ENCODE results near the gene ENOSF1. TPM values are rescaled to one million over a fixed set of nuclear protein-coding genes. Genes with fewer than 3 reads are reported as not detected.

ENOSF1 gene
- total RNA-seq, 4 donors from 2014 or later: 77.6 to 191 (median 132) TPM

- H3K4me1 ChIP-seq: peaks cover 0 to 16% (median 0%) of the 10 kb centered on the region in 4 donors
- TF ChIP-seq POLR2A (IDR thresholded peaks at IDR 0.05): no peak
- TF ChIP-seq CTCF (IDR thresholded peaks at IDR 0.05): no peak
- H3K36me3 ChIP-seq: peaks cover 0 to 13% (median 0%) of the 10 kb centered on the region in 3 donors
These were observed 6.0 kb downstream of the ENOSF1 start for GRCh38 chr18:706405-706804.

GRCh38 chr18:703213-703967, 9.0 kb downstream of the ENOSF1 start:
- H3K27ac ChIP-seq: peak overlapping the region in 1 of 4 donors; percentile 66
- H3K27me3 ChIP-seq: no peaks in the 10 kb centered on the region
- H3K9me3 ChIP-seq: no peaks in the 10 kb centered on the region
- TF ChIP-seq POLR2A (IDR thresholded peaks at IDR 0.05): no peak
- DNase-seq: no peak
- H3K4me3 ChIP-seq: no peak overlapping the region
- H3K36me3 ChIP-seq: peaks cover 0 to 13% (median 0%) of the 10 kb centered on the region in 3 donors
- H3K4me1 ChIP-seq: no peaks in the 10 kb centered on the region

More at GRCh38 chr18:706405-706804, 6.0 kb downstream of the ENOSF1 start:
- no peak overlapping the region for H3K4me3 ChIP-seq
- no peaks in the 10 kb centered on the region for H3K27me3 ChIP-seq
- no peaks in the 10 kb centered on the region for H3K9me3 ChIP-seq
- no peak for DNase-seq
- no peak overlapping the region for H3K27ac ChIP-seq

GRCh38 chr18:697800-698199, 14.6 kb downstream of the ENOSF1 start:
- Histone ChIP-seq H3K36me3 (peaks cover 0 to 20% (median 0%) of the 10 kb centered on the region in 3 donors), H3K27me3 (no peaks in the 10 kb centered on the region), H3K4me3 (no peak overlapping the region), H3K9me3 (no peaks in the 10 kb centered on the region), H3K27ac (no peak overlapping the region), H3K4me1 (no peaks in the 10 kb centered on the region)
- TF ChIP-seq CTCF (IDR thresholded peaks at IDR 0.05) (no peak), POLR2A (IDR thresholded peaks at IDR 0.05) (no peak)
- DNase-seq: no peak

- no peak for TF ChIP-seq CTCF (IDR thresholded peaks at IDR 0.05)
- no peak for TF ChIP-seq POLR2A (IDR thresholded peaks at IDR 0.05)
- DNase-seq: no peak
These were observed 15.4 kb downstream of the ENOSF1 start for GRCh38 chr18:697012-697411.

GRCh38 chr18:693466-694187, 18.8 kb downstream of the ENOSF1 start:
- H3K4me3 ChIP-seq: no peak overlapping the region
- H3K27ac ChIP-seq: no peak overlapping the region
- no peak for DNase-seq
- peaks cover 0 to 31% (median 0%) of the 10 kb centered on the region in 3 donors for H3K36me3 ChIP-seq
- no peaks in the 10 kb centered on the region for H3K27me3 ChIP-seq
- TF ChIP-seq POLR2A (IDR thresholded peaks at IDR 0.05) (no peak), CTCF (IDR thresholded peaks at IDR 0.05) (no peak)
- H3K4me1 ChIP-seq: no peaks in the 10 kb centered on the region
- no peaks in the 10 kb centered on the region for H3K9me3 ChIP-seq

More at GRCh38 chr18:697012-697411, 15.4 kb downstream of the ENOSF1 start:
- H3K4me3 ChIP-seq: no peak overlapping the region
- H3K4me1 ChIP-seq: no peaks in the 10 kb centered on the region
- no peaks in the 10 kb centered on the region for H3K9me3 ChIP-seq
- H3K36me3 ChIP-seq: peaks cover 0 to 26% (median 0%) of the 10 kb centered on the region in 3 donors
- no peaks in the 10 kb centered on the region for H3K27me3 ChIP-seq
- H3K27ac ChIP-seq: no peak overlapping the region

GRCh38 chr18:692824-693223, 19.6 kb downstream of the ENOSF1 start:
- H3K9me3 ChIP-seq: no peaks in the 10 kb centered on the region
- no peaks in the 10 kb centered on the region for H3K4me1 ChIP-seq
- H3K27me3 ChIP-seq: no peaks in the 10 kb centered on the region
- H3K36me3 ChIP-seq: peaks cover 0 to 31% (median 0%) of the 10 kb centered on the region in 3 donors
- no peak overlapping the region for H3K27ac ChIP-seq
- H3K4me3 ChIP-seq: no peak overlapping the region
- no peak for DNase-seq
- TF ChIP-seq CTCF (IDR thresholded peaks at IDR 0.05): no peak
- TF ChIP-seq POLR2A (IDR thresholded peaks at IDR 0.05): no peak

All from Peyer's patch (tissue), 4 donors.